Measurements from ENCODE around the gene EPC2. TPM values are rescaled to one million over a fixed set of nuclear protein-coding genes. Genes with fewer than 3 reads are reported as not detected.

EPC2 gene
- total RNA-seq, 1 experiment from 2014 or later = 20.3 TPM

DNA sequence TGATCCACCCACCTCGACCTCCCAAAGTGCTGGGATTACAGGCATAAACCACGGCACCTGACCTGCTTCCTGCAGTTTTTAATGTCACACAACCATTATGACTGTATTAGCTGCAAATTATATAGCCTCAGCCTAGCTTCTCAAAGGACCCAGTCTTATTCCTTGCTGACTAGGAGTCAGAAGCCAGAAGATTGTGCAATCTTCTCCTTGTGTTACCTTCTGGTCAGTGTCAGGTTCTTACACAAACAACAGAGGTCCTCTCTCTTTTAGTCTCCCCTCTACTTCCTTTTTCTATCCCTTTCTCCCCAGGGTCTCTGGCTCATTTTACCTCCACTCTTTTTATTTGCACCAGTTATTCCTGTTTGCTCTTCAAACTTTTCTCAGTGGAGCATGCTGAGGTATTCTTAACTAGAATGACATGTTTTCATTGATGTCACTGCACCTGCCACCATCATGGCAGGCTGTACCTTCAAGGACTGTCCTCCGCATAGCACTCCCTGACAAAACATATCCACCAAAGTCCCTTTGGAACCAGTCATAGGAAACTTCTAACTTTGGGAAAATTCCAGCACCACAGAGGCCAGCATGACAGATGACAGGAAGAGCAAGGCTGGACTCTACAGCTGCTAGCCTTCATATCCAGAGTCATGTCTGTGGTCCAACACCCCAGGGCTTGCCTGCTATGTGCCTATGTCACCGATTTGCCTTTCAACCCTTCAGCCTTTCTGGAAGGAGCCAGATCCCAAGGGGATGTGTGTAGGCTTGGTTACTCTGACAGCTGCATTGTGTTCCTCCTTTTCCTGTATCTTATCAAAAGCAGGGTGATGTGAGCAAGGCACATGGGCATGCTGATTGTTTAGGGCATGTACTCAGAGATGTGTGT lies 45.2 kb upstream of the EPC2 start (continued):
- TF ChIP-seq, protein P1, sequence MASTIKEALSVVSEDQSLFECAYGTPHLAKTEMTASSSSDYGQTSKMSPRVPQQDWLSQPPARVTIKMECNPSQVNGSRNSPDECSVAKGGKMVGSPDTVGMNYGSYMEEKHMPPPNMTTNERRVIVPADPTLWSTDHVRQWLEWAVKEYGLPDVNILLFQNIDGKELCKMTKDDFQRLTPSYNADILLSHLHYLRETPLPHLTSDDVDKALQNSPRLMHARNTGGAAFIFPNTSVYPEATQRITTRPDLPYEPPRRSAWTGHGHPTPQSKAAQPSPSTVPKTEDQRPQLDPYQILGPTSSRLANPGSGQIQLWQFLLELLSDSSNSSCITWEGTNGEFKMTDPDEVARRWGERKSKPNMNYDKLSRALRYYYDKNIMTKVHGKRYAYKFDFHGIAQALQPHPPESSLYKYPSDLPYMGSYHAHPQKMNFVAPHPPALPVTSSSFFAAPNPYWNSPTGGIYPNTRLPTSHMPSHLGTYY (CRISPR knock-in tag; IDR thresholded peaks at IDR 0.05) = no peak
- TF ChIP-seq, protein P2, sequence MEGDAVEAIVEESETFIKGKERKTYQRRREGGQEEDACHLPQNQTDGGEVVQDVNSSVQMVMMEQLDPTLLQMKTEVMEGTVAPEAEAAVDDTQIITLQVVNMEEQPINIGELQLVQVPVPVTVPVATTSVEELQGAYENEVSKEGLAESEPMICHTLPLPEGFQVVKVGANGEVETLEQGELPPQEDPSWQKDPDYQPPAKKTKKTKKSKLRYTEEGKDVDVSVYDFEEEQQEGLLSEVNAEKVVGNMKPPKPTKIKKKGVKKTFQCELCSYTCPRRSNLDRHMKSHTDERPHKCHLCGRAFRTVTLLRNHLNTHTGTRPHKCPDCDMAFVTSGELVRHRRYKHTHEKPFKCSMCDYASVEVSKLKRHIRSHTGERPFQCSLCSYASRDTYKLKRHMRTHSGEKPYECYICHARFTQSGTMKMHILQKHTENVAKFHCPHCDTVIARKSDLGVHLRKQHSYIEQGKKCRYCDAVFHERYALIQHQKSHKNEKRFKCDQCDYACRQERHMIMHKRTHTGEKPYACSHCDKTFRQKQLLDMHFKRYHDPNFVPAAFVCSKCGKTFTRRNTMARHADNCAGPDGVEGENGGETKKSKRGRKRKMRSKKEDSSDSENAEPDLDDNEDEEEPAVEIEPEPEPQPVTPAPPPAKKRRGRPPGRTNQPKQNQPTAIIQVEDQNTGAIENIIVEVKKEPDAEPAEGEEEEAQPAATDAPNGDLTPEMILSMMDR (IDR thresholded peaks at IDR 0.05) = no peak
- TF ChIP-seq NR3C1 (CRISPR knock-in tag; conservative IDR thresholded peaks at IDR 0.05; ENCODE audit: low read depth) (no peak), GRHL2 (CRISPR knock-in tag; IDR thresholded peaks at IDR 0.05; ENCODE audit: insufficient replicate concordance, severe bottlenecking) (no peak)

DNA sequence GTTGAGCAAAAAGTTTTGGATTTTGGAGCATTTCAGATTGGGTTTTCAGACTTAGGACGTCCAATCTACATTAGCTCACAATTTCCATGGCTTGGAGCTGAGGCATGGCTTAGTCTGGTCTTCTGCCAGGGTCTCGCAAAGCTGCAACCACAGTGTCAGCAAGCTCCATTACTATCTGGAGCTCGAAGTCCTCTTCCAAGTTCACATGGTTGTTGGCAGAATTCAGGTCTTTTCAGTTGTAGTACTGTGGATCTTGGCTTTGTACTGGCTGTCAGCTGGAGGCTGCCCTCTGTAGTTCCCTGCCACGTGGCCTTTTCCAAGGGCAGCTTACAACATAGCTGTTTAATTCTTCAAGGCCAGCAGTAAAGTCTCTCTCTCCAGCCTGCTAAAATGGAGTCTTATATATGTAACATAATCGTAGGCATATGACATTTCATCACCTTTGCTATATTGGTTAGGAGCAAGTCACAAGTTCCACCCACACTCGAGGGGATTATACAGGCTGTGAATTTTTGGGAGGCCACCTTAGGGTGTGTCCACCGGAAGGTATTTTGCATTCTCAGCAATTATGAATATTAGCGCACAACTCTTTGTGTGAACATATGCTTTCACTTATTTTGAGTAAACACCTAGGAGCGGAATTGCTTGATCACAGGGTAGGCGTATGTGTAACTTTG lies 41.5 kb upstream of the EPC2 start:
- Mint-ChIP-seq H3K4me3 (no peak overlapping the region), H3K36me3 (no peaks in the 10 kb centered on the region), H3K9me3 (peaks cover 12% of the 10 kb centered on the region), H3K27ac (no peak overlapping the region), H3K27me3 (ENCODE audit: low read depth) (no peaks in the 10 kb centered on the region; the same call in 1 of the 2 replicates), H3K4me1 (no peaks in the 10 kb centered on the region)
- ChIA-PET CTCF (no interaction called here), POLR2A (no interaction called here)
- ATAC-seq = no peak
- TF ChIP-seq ZNF219 (CRISPR knock-in tag; IDR thresholded peaks at IDR 0.05; ENCODE audit: borderline replicate concordance) (no peak), SP1 (CRISPR knock-in tag; conservative IDR thresholded peaks at IDR 0.05) (no peak), ZNF416 (CRISPR knock-in tag; IDR thresholded peaks at IDR 0.05) (no peak), ELF4 (CRISPR knock-in tag; IDR thresholded peaks at IDR 0.05; ENCODE audit: low read depth) (no peak), ETV6 (CRISPR knock-in tag; IDR thresholded peaks at IDR 0.05) (no peak), ZNF138 (CRISPR knock-in tag; conservative IDR thresholded peaks at IDR 0.05) (no peak), ZNF671 (CRISPR knock-in tag; IDR thresholded peaks at IDR 0.05) (no peak)
- TF ChIP-seq, protein P3, sequence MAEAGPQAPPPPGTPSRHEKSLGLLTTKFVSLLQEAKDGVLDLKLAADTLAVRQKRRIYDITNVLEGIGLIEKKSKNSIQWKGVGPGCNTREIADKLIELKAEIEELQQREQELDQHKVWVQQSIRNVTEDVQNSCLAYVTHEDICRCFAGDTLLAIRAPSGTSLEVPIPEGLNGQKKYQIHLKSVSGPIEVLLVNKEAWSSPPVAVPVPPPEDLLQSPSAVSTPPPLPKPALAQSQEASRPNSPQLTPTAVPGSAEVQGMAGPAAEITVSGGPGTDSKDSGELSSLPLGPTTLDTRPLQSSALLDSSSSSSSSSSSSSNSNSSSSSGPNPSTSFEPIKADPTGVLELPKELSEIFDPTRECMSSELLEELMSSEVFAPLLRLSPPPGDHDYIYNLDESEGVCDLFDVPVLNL (CRISPR knock-in tag; IDR thresholded peaks at IDR 0.05; ENCODE audit: borderline replicate concordance, low read depth) = no peak
- TF ChIP-seq, protein P4, sequence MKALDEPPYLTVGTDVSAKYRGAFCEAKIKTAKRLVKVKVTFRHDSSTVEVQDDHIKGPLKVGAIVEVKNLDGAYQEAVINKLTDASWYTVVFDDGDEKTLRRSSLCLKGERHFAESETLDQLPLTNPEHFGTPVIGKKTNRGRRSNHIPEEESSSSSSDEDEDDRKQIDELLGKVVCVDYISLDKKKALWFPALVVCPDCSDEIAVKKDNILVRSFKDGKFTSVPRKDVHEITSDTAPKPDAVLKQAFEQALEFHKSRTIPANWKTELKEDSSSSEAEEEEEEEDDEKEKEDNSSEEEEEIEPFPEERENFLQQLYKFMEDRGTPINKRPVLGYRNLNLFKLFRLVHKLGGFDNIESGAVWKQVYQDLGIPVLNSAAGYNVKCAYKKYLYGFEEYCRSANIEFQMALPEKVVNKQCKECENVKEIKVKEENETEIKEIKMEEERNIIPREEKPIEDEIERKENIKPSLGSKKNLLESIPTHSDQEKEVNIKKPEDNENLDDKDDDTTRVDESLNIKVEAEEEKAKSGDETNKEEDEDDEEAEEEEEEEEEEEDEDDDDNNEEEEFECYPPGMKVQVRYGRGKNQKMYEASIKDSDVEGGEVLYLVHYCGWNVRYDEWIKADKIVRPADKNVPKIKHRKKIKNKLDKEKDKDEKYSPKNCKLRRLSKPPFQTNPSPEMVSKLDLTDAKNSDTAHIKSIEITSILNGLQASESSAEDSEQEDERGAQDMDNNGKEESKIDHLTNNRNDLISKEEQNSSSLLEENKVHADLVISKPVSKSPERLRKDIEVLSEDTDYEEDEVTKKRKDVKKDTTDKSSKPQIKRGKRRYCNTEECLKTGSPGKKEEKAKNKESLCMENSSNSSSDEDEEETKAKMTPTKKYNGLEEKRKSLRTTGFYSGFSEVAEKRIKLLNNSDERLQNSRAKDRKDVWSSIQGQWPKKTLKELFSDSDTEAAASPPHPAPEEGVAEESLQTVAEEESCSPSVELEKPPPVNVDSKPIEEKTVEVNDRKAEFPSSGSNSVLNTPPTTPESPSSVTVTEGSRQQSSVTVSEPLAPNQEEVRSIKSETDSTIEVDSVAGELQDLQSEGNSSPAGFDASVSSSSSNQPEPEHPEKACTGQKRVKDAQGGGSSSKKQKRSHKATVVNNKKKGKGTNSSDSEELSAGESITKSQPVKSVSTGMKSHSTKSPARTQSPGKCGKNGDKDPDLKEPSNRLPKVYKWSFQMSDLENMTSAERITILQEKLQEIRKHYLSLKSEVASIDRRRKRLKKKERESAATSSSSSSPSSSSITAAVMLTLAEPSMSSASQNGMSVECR (CRISPR knock-in tag; IDR thresholded peaks at IDR 0.05; ENCODE audit: borderline replicate concordance) = no peak
- TF ChIP-seq, protein P1 (CRISPR knock-in tag; IDR thresholded peaks at IDR 0.05) = no peak
- DNase-seq (ENCODE audit: low spot score) = no peak

Data from WTC11 (cell line).